Stimulated activated CD8-positive, alpha-beta memory T cell treated with anti-CD3 and anti-CD28 coated beads, Interleukin-7, amount 100 ng/mL, for 1 hour (primary cell): ENCODE measurements around the gene ULK4.

Experiments used
- DNase-seq, 2 donors: peaks; one replicate each; pipeline ENCODE4 v3.0.0-alpha.2; 2020; ENCODE audit warnings: low read depth in 2 of 2

The ULK4 gene

GRCh38 chr3:41260063-41260450, 701.8 kb downstream of the ULK4 start:
- no peak for DNase-seq

- DNase-seq, result no peak
Measured at GRCh38 chr3:41259449-41260062, 702.3 kb downstream of the ULK4 start.

GRCh38 chr3:41258239-41258800, 703.6 kb downstream of the ULK4 start:
- DNase-seq, result no peak

- DNase-seq, result no peak
Measured at GRCh38 chr3:41251593-41251992, 710.3 kb downstream of the ULK4 start.

- DNase-seq, result no peak
Measured at GRCh38 chr3:41250825-41251224, 711.1 kb downstream of the ULK4 start.

- no peak for DNase-seq
Measured at GRCh38 chr3:41249318-41249717, 712.6 kb downstream of the ULK4 start.

- DNase-seq, result no peak
Measured at GRCh38 chr3:41248525-41248924, 713.4 kb downstream of the ULK4 start.

GRCh38 chr3:41247055-41248004, 714.6 kb downstream of the ULK4 start:
- DNase-seq, result no peak

- no peak for DNase-seq
Measured at GRCh38 chr3:41244620-41245336, 717.1 kb downstream of the ULK4 start.

- DNase-seq, result no peak
Measured at GRCh38 chr3:41243183-41243582, 718.7 kb downstream of the ULK4 start.

- no peak for DNase-seq
Measured at GRCh38 chr3:41241800-41242571, 719.9 kb downstream of the ULK4 start.

GRCh38 chr3:41241161-41241560, 720.7 kb downstream of the ULK4 start:
- DNase-seq, result no peak

- no peak for DNase-seq
Measured at GRCh38 chr3:41239587-41239986, 722.3 kb downstream of the ULK4 start.

GRCh38 chr3:41237907-41238306, 724.0 kb downstream of the ULK4 start:
- DNase-seq, result no peak

- no peak for DNase-seq
Measured at GRCh38 chr3:41236228-41236627, 725.7 kb downstream of the ULK4 start.

- DNase-seq, result no peak
Measured at GRCh38 chr3:41234823-41235721, 726.8 kb downstream of the ULK4 start.

- DNase-seq, result no peak
Measured at GRCh38 chr3:41224120-41224806, 737.6 kb downstream of the ULK4 start.

- DNase-seq, result no peak
Measured at GRCh38 chr3:41223691-41224090, 738.2 kb downstream of the ULK4 start.

- no peak for DNase-seq
Measured at GRCh38 chr3:41223078-41223477, 738.8 kb downstream of the ULK4 start.

- no peak for DNase-seq
Measured at GRCh38 chr3:41222501-41222900, 739.4 kb downstream of the ULK4 start.
